Neural cell (in vitro differentiated cells): ENCODE results near the gene PLEKHB2. TPM values are rescaled to one million over a fixed set of nuclear protein-coding genes. Genes with fewer than 3 reads are reported as not detected.

Experiments
- H2AFZ ChIP-seq: fragments of 200-600, 300-800 bp; sonication (generic), shearing (Covaris generic); 2 replicates; pipeline ENCODE4 v1.6.0; 2014; ENCODE audit warnings: low read depth, mild to moderate bottlenecking, antibody characterized with exemption, low read length, moderate library complexity
- H3F3A ChIP-seq: fragments of 200-600 bp; shearing (Covaris generic); 2 replicates; pipeline ENCODE4 v1.6.1; 2016; ENCODE audit warnings: mild to moderate bottlenecking, moderate library complexity, mixed read lengths, antibody characterized with exemption, low read length; ENCODE audit not compliant: insufficient read depth, poor library complexity, severe bottlenecking
- H3K27ac ChIP-seq: fragments of 200-600, 300-800 bp; sonication (generic), shearing (Covaris generic); 2 replicates; pipeline ENCODE4 v1.5.1; 2014; ENCODE audit warnings: mild to moderate bottlenecking, low read length, moderate library complexity
- H3K27me3 ChIP-seq: fragments of 300-800, 200-600 bp; sonication (generic), shearing (Covaris generic); 2 replicates; pipeline ENCODE4 v1.6.0; 2014; ENCODE audit warnings: mild to moderate bottlenecking, low read depth, low read length, moderate library complexity; ENCODE audit not compliant: insufficient read depth
- H3K36me3 ChIP-seq: fragments of 300-800, 200-600 bp; sonication (generic), shearing (Covaris generic); 2 replicates; pipeline ENCODE4 v1.5.1; 2014; ENCODE audit warnings: mild to moderate bottlenecking, antibody characterized with exemption, low read length, moderate library complexity; ENCODE audit not compliant: insufficient read depth
- H3K4me2 ChIP-seq: fragments of 300-800, 200-600 bp; sonication (generic), shearing (Covaris generic); 2 replicates; pipeline ENCODE4 v1.6.0; 2014; ENCODE audit warnings: mild to moderate bottlenecking, low read length
- H3K4me3 ChIP-seq: fragments of 300-800, 200-600 bp; sonication (generic), shearing (Covaris generic); 2 replicates; pipeline ENCODE4 v1.5.1; 2014; ENCODE audit warnings: mild to moderate bottlenecking, low read length, moderate library complexity
- H3K79me2 ChIP-seq: fragments of 200-600 bp; shearing (Covaris generic); replicated peaks from 2 replicates; pipeline ENCODE4 v1.6.0; 2014; ENCODE audit warnings: mild to moderate bottlenecking, low read length, moderate library complexity; ENCODE audit not compliant: insufficient read depth
- H3K9ac ChIP-seq: fragments of 300-800, 200-600 bp; sonication (generic), shearing (Covaris generic); 2 replicates; pipeline ENCODE4 v1.6.1; 2016; ENCODE audit warnings: mild to moderate bottlenecking, low read length, mixed read lengths
- H3K9me2 ChIP-seq: fragments of 200-600 bp; shearing (Covaris generic); 2 replicates; pipeline ENCODE4 v1.6.1; 2016; ENCODE audit warnings: mild to moderate bottlenecking, low read length, mixed read lengths; ENCODE audit not compliant: insufficient read depth
- H3K9me3 ChIP-seq: fragments of 200-600, 300-800 bp; sonication (generic), shearing (Covaris generic); 2 replicates; pipeline ENCODE4 v1.6.1; 2016; ENCODE audit warnings: mild to moderate bottlenecking, mixed run types, low read length, moderate library complexity, mixed read lengths
- H4K20me1 ChIP-seq: fragments of 200-600 bp; shearing (Covaris generic); 2 replicates; pipeline ENCODE4 v1.6.1; 2016; ENCODE audit warnings: mild to moderate bottlenecking, mixed run types; ENCODE audit not compliant: insufficient read depth
- EP300 ChIP-seq: fragments of 450-650 bp; conservative IDR thresholded peaks from 2 replicates; pipeline ENCODE4 v1.6.1; 2014; ENCODE audit warnings: antibody characterized with exemption, mild to moderate bottlenecking, moderate library complexity; ENCODE audit not compliant: poor library complexity, severe bottlenecking
- EZH2 ChIP-seq: fragments of 200-600, 300-800 bp; shearing (Covaris generic), sonication (generic); IDR thresholded peaks from 2 replicates; pipeline ENCODE4 v1.6.1; 2014; ENCODE audit warnings: antibody characterized with exemption, low read length, borderline replicate concordance, mild to moderate bottlenecking; ENCODE audit not compliant: insufficient read depth, poor library complexity, severe bottlenecking
- MXI1 ChIP-seq: fragments of 450-650 bp; conservative IDR thresholded peaks from 2 replicates; pipeline ENCODE4 v1.6.1; 2014; ENCODE audit warnings: antibody characterized with exemption, mild to moderate bottlenecking; ENCODE audit not compliant: poor library complexity, severe bottlenecking
- POLR2AphosphoS5 ChIP-seq: IDR thresholded peaks from 2 replicates; pipeline ENCODE4 v1.6.1; 2012
- RAD21 ChIP-seq: fragments of 450-650 bp; conservative IDR thresholded peaks from 2 replicates; pipeline ENCODE4 v1.6.1; 2014; ENCODE audit warnings: antibody characterized with exemption, mild to moderate bottlenecking, moderate library complexity
- SMC3 ChIP-seq: fragments of 450-650 bp; conservative IDR thresholded peaks from 2 replicates; pipeline ENCODE4 v1.6.1; 2014; ENCODE audit warnings: antibody characterized with exemption, mild to moderate bottlenecking, moderate library complexity; ENCODE audit not compliant: poor library complexity
- TAF1 ChIP-seq: IDR thresholded peaks from 2 replicates; pipeline ENCODE4 v1.6.1; 2012; ENCODE audit warnings: low read depth
- polyA plus RNA-seq: library from polyadenylated mRNA; depleted of rRNA; stranded (reverse); fragments of >200 nt; gene quantifications from 2 replicates; pipeline ENCODE4 v1.2.3, GENCODE V29; 2014
- TF ChIP-seq, protein P1 (sequence below): fragments of 450-650 bp; IDR thresholded peaks from 2 replicates; pipeline ENCODE4 v1.5.1; 2014; ENCODE audit warnings: antibody characterized with exemption, mild to moderate bottlenecking, moderate library complexity; ENCODE audit not compliant: poor library complexity, severe bottlenecking
- TF ChIP-seq, protein P2 (sequence below): IDR thresholded peaks from 2 replicates; pipeline ENCODE4 v1.6.1; 2012; ENCODE audit warnings: borderline replicate concordance

The PLEKHB2 gene
- polyA plus RNA-seq, 1 donor from 2014 or later, result 85.0 TPM

DNA sequence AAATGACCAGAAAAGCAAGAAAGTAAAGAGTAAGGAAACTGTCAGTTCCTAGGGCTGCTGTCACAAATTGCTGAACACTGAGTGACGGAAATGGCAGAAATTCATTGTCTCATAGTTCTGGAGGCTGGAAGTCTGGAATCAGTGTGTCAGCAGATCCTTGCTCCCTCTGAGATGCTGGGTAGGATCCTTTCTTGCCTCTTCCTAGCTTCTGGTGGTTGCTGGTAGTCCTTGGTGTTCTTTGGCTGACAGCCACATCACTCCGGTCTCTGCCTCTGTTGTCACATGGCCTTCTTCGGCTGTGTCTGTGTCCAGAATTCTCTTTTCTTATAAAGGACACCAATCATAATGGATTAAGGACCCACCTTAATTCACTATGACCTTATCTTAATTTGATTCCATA, 21.9 kb downstream of the PLEKHB2 start:
- H3K79me2 ChIP-seq, result no peaks in the 10 kb centered on the region
- no peaks in the 10 kb centered on the region for H3F3A ChIP-seq
- peak overlapping the region; percentile 29 for H3K27ac ChIP-seq
- H3K36me3 ChIP-seq, result peaks cover 16% of the 10 kb centered on the region
- no peaks in the 10 kb centered on the region for H3K9me3 ChIP-seq
- H3K9ac ChIP-seq, result no peak overlapping the region
- H3K4me2 ChIP-seq, result no peak overlapping the region
- H3K9me2 ChIP-seq, result no peaks in the 10 kb centered on the region
- no peaks in the 10 kb centered on the region for H4K20me1 ChIP-seq
- no peak overlapping the region for H2AFZ ChIP-seq
- H3K4me3 ChIP-seq, result no peak overlapping the region
- no peaks in the 10 kb centered on the region for H3K27me3 ChIP-seq
- TF ChIP-seq EP300 (peak; percentile 86), POLR2AphosphoS5 (peak; percentile 38), EZH2 (no peak)

DNA sequence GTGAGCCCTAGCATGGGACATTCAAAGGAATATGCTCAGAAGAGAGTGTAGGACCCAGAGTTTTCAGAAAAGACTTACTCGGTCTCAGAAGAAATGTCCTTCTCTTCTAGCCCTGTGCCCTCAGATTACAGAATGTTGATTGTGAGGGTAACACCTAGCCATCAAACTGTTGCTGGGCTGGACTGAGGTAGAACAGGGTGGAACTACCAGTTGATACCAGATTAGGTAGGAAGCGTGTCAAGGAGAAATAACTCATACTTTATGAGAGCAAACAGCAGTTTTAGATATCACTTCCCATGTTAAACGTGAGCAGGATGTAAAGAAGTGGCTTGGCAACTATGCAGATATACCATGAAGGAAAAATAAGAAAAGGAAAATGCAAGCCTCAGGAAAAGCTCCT, 22.8 kb downstream of the PLEKHB2 start:
- Histone ChIP-seq H2AFZ (no peak overlapping the region), H4K20me1 (no peaks in the 10 kb centered on the region), H3K9ac (no peak overlapping the region), H3K9me3 (no peaks in the 10 kb centered on the region), H3K27ac (no peak overlapping the region), H3K36me3 (peaks cover 16% of the 10 kb centered on the region), H3K9me2 (no peaks in the 10 kb centered on the region), H3K4me2 (no peak overlapping the region), H3K79me2 (no peaks in the 10 kb centered on the region), H3K27me3 (no peaks in the 10 kb centered on the region), H3F3A (no peaks in the 10 kb centered on the region), H3K4me3 (no peak overlapping the region)
- no peak for TF ChIP-seq EZH2
- TF ChIP-seq TAF1, result no peak
- no peak for TF ChIP-seq EP300
- TF ChIP-seq POLR2AphosphoS5, result no peak
- no peak for TF ChIP-seq RAD21
- TF ChIP-seq, protein P1, sequence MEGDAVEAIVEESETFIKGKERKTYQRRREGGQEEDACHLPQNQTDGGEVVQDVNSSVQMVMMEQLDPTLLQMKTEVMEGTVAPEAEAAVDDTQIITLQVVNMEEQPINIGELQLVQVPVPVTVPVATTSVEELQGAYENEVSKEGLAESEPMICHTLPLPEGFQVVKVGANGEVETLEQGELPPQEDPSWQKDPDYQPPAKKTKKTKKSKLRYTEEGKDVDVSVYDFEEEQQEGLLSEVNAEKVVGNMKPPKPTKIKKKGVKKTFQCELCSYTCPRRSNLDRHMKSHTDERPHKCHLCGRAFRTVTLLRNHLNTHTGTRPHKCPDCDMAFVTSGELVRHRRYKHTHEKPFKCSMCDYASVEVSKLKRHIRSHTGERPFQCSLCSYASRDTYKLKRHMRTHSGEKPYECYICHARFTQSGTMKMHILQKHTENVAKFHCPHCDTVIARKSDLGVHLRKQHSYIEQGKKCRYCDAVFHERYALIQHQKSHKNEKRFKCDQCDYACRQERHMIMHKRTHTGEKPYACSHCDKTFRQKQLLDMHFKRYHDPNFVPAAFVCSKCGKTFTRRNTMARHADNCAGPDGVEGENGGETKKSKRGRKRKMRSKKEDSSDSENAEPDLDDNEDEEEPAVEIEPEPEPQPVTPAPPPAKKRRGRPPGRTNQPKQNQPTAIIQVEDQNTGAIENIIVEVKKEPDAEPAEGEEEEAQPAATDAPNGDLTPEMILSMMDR, result no peak
- TF ChIP-seq SMC3, result no peak
- no peak for TF ChIP-seq MXI1
- TF ChIP-seq, protein P2, sequence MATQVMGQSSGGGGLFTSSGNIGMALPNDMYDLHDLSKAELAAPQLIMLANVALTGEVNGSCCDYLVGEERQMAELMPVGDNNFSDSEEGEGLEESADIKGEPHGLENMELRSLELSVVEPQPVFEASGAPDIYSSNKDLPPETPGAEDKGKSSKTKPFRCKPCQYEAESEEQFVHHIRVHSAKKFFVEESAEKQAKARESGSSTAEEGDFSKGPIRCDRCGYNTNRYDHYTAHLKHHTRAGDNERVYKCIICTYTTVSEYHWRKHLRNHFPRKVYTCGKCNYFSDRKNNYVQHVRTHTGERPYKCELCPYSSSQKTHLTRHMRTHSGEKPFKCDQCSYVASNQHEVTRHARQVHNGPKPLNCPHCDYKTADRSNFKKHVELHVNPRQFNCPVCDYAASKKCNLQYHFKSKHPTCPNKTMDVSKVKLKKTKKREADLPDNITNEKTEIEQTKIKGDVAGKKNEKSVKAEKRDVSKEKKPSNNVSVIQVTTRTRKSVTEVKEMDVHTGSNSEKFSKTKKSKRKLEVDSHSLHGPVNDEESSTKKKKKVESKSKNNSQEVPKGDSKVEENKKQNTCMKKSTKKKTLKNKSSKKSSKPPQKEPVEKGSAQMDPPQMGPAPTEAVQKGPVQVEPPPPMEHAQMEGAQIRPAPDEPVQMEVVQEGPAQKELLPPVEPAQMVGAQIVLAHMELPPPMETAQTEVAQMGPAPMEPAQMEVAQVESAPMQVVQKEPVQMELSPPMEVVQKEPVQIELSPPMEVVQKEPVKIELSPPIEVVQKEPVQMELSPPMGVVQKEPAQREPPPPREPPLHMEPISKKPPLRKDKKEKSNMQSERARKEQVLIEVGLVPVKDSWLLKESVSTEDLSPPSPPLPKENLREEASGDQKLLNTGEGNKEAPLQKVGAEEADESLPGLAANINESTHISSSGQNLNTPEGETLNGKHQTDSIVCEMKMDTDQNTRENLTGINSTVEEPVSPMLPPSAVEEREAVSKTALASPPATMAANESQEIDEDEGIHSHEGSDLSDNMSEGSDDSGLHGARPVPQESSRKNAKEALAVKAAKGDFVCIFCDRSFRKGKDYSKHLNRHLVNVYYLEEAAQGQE, result no peak

DNA sequence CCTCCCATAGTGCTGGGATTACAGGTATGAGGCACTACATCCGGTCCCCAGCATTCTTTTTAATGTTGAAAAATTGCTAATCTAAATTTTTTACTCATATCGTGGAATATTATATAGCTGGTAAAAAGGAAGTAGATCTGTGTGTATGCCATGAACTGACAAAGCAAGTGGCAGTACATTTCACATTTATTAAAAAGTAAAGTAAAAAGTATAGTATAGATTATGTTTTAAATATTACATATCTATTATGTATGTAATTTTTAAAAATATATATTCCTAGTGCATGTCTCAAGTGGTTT, 25.1 kb downstream of the PLEKHB2 start:
- Histone ChIP-seq H3F3A (no peaks in the 10 kb centered on the region), H3K9me2 (no peaks in the 10 kb centered on the region), H4K20me1 (no peaks in the 10 kb centered on the region), H3K4me2 (no peak overlapping the region), H3K9ac (no peak overlapping the region), H3K79me2 (no peaks in the 10 kb centered on the region), H3K27me3 (no peaks in the 10 kb centered on the region), H3K9me3 (no peaks in the 10 kb centered on the region), H3K27ac (no peak overlapping the region), H3K4me3 (no peak overlapping the region), H2AFZ (no peak overlapping the region), H3K36me3 (peaks cover 16% of the 10 kb centered on the region)
- TF ChIP-seq TAF1 (no peak), EP300 (no peak), POLR2AphosphoS5 (no peak), RAD21 (no peak)
- TF ChIP-seq, protein P2, result no peak
